Mesothelial cell of epicardium (in vitro differentiated cells): Measurements from ENCODE around the gene SPATS2L. TPM values are rescaled to one million over a fixed set of nuclear protein-coding genes. Genes with fewer than 3 reads are reported as not detected.

Experiments
- DNase-seq, 2 experiments: peaks; one replicate each; pipeline ENCODE4 v3.0.0; 2021; ENCODE audit warnings: low spot score in 2 of 2; ENCODE audit not compliant: unreplicated experiment in 2 of 2
- H3K27ac Mint-ChIP-seq: 2 replicates; pipeline ENCODE4 v1.8.0; 2021; ENCODE audit warnings: mixed read lengths
- H3K27me3 Mint-ChIP-seq: 2 replicates; pipeline ENCODE4 v1.8.0; 2021; ENCODE audit warnings: low read depth, mixed read lengths
- H3K36me3 Mint-ChIP-seq: 2 replicates; pipeline ENCODE4 v1.8.0; 2021; ENCODE audit warnings: mixed read lengths
- H3K4me1 Mint-ChIP-seq: 2 replicates; pipeline ENCODE4 v1.8.0; 2021; ENCODE audit warnings: mixed read lengths
- H3K4me3 Mint-ChIP-seq: 2 replicates; pipeline ENCODE4 v1.8.0; 2021; ENCODE audit warnings: mild to moderate bottlenecking, moderate library complexity, mixed read lengths
- H3K9me3 Mint-ChIP-seq: 2 replicates; pipeline ENCODE4 v1.8.0; 2021; ENCODE audit warnings: mixed read lengths
- total RNA-seq: library from RNA; stranded (reverse); gene quantifications from 3 replicates; pipeline ENCODE4 v1.2.1, GENCODE V29; 2021
- TF ChIP-seq, protein P1 (sequence below): fragments of 200-600 bp; sonication (generic); IDR thresholded peaks from one replicate; pipeline ENCODE4 v1.5.0; 2021; ENCODE audit warnings: antibody characterized with exemption; ENCODE audit not compliant: unreplicated experiment

SPATS2L gene
- total RNA-seq, 1 donor from 2014 or later = 84.8 TPM

DNA sequence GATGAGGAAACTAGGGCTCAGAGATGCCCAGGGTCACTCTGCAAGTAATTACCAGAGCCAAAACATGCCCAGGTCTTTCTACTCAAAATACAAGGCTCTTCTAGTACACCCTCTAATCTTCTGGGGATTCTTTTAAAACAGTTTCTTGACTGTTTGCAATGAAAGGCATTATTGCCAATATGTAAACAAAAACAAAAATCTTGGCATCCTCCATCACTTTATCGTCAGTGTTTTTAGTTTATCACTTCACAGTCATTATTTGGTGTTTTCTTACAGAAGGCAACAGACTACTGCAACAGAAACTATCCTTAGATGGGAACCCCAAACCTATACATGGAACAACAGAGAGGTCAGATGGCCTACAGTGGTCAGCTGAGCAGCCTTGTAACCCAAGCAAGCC, 132.4 kb downstream of the SPATS2L start:
- Mint-ChIP-seq H3K27me3 (no peaks in the 10 kb centered on the region), H3K9me3 (peaks cover 15% of the 10 kb centered on the region), H3K36me3 (peaks cover 63% of the 10 kb centered on the region), H3K4me1 (no peaks in the 10 kb centered on the region), H3K27ac (no peak overlapping the region), H3K4me3 (no peak overlapping the region)
- DNase-seq = no peak
- TF ChIP-seq, protein P1, sequence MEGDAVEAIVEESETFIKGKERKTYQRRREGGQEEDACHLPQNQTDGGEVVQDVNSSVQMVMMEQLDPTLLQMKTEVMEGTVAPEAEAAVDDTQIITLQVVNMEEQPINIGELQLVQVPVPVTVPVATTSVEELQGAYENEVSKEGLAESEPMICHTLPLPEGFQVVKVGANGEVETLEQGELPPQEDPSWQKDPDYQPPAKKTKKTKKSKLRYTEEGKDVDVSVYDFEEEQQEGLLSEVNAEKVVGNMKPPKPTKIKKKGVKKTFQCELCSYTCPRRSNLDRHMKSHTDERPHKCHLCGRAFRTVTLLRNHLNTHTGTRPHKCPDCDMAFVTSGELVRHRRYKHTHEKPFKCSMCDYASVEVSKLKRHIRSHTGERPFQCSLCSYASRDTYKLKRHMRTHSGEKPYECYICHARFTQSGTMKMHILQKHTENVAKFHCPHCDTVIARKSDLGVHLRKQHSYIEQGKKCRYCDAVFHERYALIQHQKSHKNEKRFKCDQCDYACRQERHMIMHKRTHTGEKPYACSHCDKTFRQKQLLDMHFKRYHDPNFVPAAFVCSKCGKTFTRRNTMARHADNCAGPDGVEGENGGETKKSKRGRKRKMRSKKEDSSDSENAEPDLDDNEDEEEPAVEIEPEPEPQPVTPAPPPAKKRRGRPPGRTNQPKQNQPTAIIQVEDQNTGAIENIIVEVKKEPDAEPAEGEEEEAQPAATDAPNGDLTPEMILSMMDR = no peak

DNA sequence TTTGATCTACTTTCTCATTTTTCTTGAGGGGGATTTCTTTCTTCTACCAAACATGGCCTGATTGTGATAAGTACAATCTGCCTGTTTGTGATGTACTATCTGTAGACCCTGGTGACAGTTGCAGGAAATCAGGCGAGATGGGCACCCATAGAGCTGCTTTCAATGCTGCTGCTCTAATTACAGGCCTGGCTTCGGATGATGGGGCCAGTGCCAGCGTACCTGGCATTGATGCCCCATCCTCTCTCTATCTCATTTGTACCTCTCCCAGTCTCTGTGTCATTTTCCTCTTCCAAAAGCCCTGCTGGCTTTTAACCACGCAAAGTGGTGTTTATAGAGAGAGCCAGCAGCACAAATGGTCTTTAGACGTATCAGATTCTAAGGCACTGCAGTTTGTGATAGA, 133.5 kb downstream of the SPATS2L start:
- peaks cover 15% of the 10 kb centered on the region for H3K9me3 Mint-ChIP-seq
- peaks cover 69% of the 10 kb centered on the region for H3K36me3 Mint-ChIP-seq
- H3K27ac Mint-ChIP-seq = no peak overlapping the region
- H3K4me3 Mint-ChIP-seq = no peak overlapping the region
- no peaks in the 10 kb centered on the region for H3K27me3 Mint-ChIP-seq
- no peaks in the 10 kb centered on the region for H3K4me1 Mint-ChIP-seq
- DNase-seq = no peak
- TF ChIP-seq, protein P1 = no peak

DNA sequence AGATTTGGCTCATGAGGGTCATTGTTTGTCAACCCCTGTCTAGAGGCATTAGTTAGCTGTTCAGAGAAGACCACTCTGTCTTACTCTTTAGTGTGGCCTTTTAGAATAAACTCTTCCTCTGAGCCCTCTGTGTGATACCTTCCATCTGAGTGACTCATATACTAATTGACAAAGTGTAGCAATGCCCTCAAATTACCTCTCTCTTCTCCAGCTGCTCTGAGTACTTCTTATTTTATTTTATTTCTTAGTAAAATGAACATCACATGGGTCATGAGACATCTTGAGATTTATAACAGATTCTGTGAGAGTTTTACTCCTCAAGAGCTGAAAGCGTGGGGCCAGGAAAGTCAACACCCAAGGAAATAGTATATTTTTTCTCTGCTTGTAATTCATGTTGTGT, 136.0 kb downstream of the SPATS2L start:
- no peak overlapping the region for H3K27ac Mint-ChIP-seq
- no peaks in the 10 kb centered on the region for H3K4me1 Mint-ChIP-seq
- no peak overlapping the region for H3K4me3 Mint-ChIP-seq
- no peaks in the 10 kb centered on the region for H3K27me3 Mint-ChIP-seq
- no peak for DNase-seq
- peaks cover 59% of the 10 kb centered on the region for H3K36me3 Mint-ChIP-seq
- H3K9me3 Mint-ChIP-seq = peaks cover 1% of the 10 kb centered on the region
- TF ChIP-seq, protein P1 = no peak

DNA sequence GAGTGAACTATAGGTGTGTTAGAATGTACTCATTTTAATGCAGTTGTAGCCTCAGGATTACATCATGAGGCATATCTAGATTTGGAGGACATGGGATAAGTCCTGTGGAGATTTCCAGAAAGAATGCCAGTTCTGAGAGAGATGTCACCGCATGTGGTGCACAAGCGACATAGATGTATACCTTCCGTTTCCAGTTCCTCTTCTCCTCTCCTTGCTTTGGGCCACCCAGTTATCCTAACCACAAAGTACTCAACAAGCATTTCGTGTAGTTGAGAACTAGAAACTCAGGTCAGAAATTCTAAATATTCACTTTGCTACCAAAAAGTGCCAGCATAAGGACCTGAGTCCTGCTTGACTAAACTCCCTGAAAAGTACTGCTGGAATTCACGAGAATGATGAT, 136.9 kb downstream of the SPATS2L start:
- H3K4me3 Mint-ChIP-seq = no peak overlapping the region
- H3K4me1 Mint-ChIP-seq = no peaks in the 10 kb centered on the region
- TF ChIP-seq, protein P1 = no peak
- H3K27me3 Mint-ChIP-seq = no peaks in the 10 kb centered on the region
- DNase-seq = no peak
- H3K36me3 Mint-ChIP-seq = peaks cover 54% of the 10 kb centered on the region
- no peak overlapping the region for H3K27ac Mint-ChIP-seq
- H3K9me3 Mint-ChIP-seq = no peaks in the 10 kb centered on the region

DNA sequence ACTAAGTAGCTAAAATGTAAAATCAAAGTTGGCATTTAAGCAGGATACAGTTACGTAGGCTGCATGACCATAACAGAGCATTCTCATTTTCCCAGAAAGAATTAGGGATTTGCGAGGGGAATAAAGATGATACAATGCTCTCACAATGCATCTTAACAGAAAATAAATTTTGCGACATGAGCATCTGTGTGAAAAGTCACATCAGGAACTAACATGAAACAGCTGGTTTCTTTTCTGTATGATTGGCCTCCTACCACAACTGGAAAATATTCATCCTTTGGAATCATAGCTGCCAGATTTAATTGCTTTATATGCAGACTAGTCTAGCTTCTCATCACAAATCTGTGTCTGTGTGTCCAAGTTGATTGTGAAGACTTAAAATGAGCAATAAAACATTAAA, 137.4 kb downstream of the SPATS2L start:
- Mint-ChIP-seq H3K27me3 (no peaks in the 10 kb centered on the region), H3K4me3 (no peak overlapping the region), H3K9me3 (no peaks in the 10 kb centered on the region), H3K27ac (no peak overlapping the region), H3K4me1 (no peaks in the 10 kb centered on the region), H3K36me3 (peaks cover 54% of the 10 kb centered on the region)
- DNase-seq = no peak
- TF ChIP-seq, protein P1 = no peak

DNA sequence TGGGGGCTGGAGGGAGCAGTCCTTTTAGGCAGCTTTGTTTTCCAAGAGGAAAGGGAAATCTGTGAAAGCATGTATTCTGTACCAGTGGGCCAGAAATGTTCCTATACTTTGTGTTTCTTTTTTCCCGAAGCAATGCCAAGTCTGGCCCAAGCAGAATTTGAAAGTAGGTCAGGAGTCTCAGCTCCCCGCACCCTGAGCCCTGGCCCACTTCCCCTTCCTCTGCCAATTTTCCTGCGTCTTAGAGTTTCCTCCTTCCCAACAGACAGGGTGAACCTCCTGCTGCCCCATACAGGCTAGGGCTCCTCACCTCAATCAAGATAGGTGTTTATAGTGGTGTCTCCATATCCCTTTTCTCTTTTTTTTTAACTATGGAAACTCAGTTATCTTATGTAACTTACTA, 138.0 kb downstream of the SPATS2L start:
- Mint-ChIP-seq H3K4me1 (no peaks in the 10 kb centered on the region), H3K36me3 (peaks cover 50% of the 10 kb centered on the region), H3K27me3 (no peaks in the 10 kb centered on the region), H3K4me3 (no peak overlapping the region), H3K9me3 (no peaks in the 10 kb centered on the region), H3K27ac (no peak overlapping the region)
- TF ChIP-seq, protein P1 = no peak
- no peak for DNase-seq
